ENCODE results near the gene TBC1D32.
"Not testable (repeated sequence)": the region's sequence is repeated elsewhere in the genome, so short reads cannot be mapped to it uniquely, and the experiment has no call there.

DNA sequence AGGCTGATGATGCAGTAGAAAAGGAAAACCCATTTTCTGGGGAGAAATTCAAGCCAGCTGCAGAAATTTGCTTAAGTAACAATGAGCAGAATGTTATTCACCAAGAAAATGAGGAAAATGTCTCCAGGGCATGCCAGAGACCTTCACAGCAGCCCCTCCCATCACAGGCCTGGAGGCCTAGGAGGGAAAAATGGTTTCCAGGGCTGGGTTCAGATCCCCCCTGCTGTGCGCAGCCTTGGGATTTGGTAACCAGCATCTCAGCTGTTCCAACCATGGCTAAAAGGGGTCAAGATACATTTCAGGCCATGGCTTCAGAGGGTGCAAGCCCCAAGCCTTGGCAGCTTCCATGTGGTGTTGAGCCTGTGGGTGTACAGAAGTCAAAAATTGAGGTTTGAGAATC lies 265.5 kb downstream of the TBC1D32 start:
- TF ChIP-seq CTCF, POLR2A (IDR thresholded peaks at IDR 0.05): not testable (repeated sequence)
